ENCODE results near the gene MCUB. TPM values are rescaled to one million over a fixed set of nuclear protein-coding genes. Genes with fewer than 3 reads are reported as not detected.

The MCUB gene
- total RNA-seq, 1 donor from 2014 or later = 5.7 TPM

DNA sequence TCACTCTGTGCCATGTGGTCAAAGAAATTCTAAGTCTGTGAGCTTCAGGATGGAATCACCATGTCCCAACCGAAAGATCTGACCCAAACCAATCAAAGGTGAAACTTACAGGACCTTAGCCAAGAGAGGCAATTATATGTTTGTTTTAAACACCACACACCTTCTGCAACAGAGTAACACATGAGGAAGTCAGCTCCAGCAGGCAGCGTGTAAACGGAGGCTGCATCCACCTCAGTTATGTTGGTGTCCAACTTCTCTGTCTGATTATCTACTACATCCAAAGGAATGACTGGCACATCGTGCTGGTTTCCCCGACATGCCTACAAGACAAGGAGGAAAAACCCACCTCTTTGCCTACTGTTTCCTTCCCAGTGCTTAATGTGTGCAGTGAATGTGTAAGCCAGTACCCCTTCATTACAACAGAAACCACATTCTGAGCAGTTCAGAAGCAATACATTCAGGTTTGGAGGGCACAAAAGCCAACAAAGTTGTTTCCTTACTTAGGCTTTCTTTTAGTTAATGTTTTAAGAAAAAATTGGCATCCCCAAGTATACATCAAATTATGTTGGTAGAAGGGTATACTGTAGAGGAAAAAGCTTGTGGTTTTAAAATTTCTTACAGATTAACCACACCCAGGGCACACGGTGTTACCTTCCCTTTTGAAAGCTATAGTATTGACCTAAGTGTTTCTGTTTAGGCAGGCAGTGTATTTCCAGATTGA is 130.8 kb downstream of the MCUB start:
- Histone ChIP-seq H3K36me3 (ENCODE audit: control insufficient read depth in 3 of 3, insufficient read depth in 3 of 3, low read length in 3 of 3) (peaks cover 13 to 32% (median 25%) of the 10 kb centered on the region in 3 donors), H3K27ac (ENCODE audit: low read depth, low read length) (no peak overlapping the region), H3K9ac (ENCODE audit: low read depth in 1 of 3, low read length in 3 of 3) (no peak overlapping the region), H3K4me1 (ENCODE audit: control insufficient read depth in 3 of 3, insufficient read depth in 3 of 3, low read length in 3 of 3) (no peaks in the 10 kb centered on the region), H3K9me3 (ENCODE audit: control insufficient read depth in 3 of 3, low read length in 3 of 3) (no peaks in the 10 kb centered on the region), H3K27me3 (ENCODE audit: control insufficient read depth in 3 of 3, insufficient read depth in 3 of 3, low read length in 3 of 3) (no peaks in the 10 kb centered on the region), H3K4me3 (ENCODE audit: low read length in 3 of 3) (no peak overlapping the region)

DNA sequence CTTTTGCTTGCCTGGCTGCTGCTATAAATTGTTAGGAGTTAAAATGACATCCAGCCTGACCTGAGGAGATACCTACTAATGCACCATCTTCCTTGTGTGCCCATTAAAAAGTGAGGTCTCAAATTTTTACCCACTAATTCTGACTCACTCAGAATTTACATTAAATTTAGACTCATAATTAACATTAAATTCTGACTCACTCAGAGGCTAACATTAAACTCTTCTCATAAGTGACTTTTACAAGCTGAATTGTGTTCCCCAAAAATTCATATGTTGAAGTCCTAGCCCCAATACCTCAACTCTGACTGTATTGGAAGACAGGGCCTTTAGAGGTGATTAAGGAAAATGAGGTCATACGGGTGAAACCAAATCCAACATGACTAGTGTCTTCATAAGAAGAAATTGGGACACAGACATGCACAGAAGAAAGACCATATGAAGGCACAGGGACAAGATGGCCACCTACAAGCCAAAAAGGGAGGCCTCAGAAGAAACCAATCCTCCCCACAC is 131.4 kb downstream of the MCUB start:
- Histone ChIP-seq H3K36me3 (ENCODE audit: control insufficient read depth in 3 of 3, insufficient read depth in 3 of 3, low read length in 3 of 3) (peaks cover 13 to 33% (median 25%) of the 10 kb centered on the region in 3 donors), H3K27me3 (ENCODE audit: control insufficient read depth in 3 of 3, insufficient read depth in 3 of 3, low read length in 3 of 3) (no peaks in the 10 kb centered on the region), H3K4me3 (ENCODE audit: low read length in 3 of 3) (no peak overlapping the region), H3K27ac (ENCODE audit: low read depth, low read length) (no peak overlapping the region), H3K9me3 (ENCODE audit: control insufficient read depth in 3 of 3, low read length in 3 of 3) (no peaks in the 10 kb centered on the region), H3K9ac (ENCODE audit: low read depth in 1 of 3, low read length in 3 of 3) (no peak overlapping the region), H3K4me1 (ENCODE audit: control insufficient read depth in 3 of 3, insufficient read depth in 3 of 3, low read length in 3 of 3) (no peaks in the 10 kb centered on the region)

GRCh38 chr4:109698656-109699055 is 138.6 kb downstream of the MCUB start:
- Histone ChIP-seq H3K4me1 (ENCODE audit: control insufficient read depth in 3 of 3, insufficient read depth in 3 of 3, low read length in 3 of 3) (peaks cover 6 to 9% (median 8%) of the 10 kb centered on the region in 3 donors), H3K4me3 (ENCODE audit: low read length in 3 of 3) (no peak overlapping the region), H3K27me3 (ENCODE audit: control insufficient read depth in 3 of 3, insufficient read depth in 3 of 3, low read length in 3 of 3) (no peaks in the 10 kb centered on the region), H3K27ac (ENCODE audit: low read depth, low read length) (no peak overlapping the region), H3K9ac (ENCODE audit: low read depth in 1 of 3, low read length in 3 of 3) (no peak overlapping the region), H3K36me3 (ENCODE audit: control insufficient read depth in 3 of 3, insufficient read depth in 3 of 3, low read length in 3 of 3) (peaks cover 0 to 10% (median 4%) of the 10 kb centered on the region in 3 donors), H3K9me3 (ENCODE audit: control insufficient read depth in 3 of 3, low read length in 3 of 3) (no peaks in the 10 kb centered on the region)

DNA sequence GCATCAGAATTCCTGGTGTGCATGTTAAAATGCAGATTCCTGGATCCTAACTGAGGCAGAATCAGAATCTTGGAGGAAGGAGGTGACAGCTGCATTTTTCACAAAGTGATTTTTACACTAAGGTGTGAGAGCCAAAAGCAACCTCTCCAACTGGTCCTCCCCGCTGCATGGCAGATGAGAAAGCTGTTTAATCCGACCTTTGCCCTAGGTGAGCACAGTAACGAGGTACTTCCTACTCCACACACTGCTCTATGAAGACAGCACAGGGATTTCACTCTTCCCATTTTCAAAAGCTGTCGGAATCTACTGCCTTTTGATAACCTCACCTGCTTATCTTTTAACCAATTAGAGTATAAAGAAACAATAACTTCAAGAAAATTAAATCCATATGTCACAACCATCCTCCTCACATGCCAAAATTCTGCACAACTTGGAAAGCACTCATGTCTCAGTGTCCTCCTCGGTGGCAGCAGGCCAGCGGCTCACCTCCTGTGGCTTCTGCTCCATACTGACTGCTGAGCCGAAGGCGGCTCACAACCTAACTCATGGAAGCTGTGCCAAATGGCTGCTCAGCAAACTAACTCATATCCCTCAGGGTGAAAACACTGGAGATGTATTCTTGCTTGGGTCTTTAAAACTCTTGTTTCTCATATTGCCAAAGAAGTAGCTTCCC is 139.6 kb downstream of the MCUB start:
- Histone ChIP-seq H3K36me3 (ENCODE audit: control insufficient read depth in 3 of 3, insufficient read depth in 3 of 3, low read length in 3 of 3) (peaks cover 0 to 7% (median 0%) of the 10 kb centered on the region in 3 donors), H3K4me3 (ENCODE audit: low read length in 3 of 3) (no peak overlapping the region), H3K27me3 (ENCODE audit: control insufficient read depth in 3 of 3, insufficient read depth in 3 of 3, low read length in 3 of 3) (no peaks in the 10 kb centered on the region), H3K9me3 (ENCODE audit: control insufficient read depth in 3 of 3, low read length in 3 of 3) (no peaks in the 10 kb centered on the region), H3K4me1 (ENCODE audit: control insufficient read depth in 3 of 3, insufficient read depth in 3 of 3, low read length in 3 of 3) (peaks cover 8 to 11% (median 9%) of the 10 kb centered on the region in 3 donors), H3K9ac (ENCODE audit: low read depth in 1 of 3, low read length in 3 of 3) (no peak overlapping the region), H3K27ac (ENCODE audit: low read depth, low read length) (no peak overlapping the region)

GRCh38 chr4:109701566-109702410 is 141.7 kb downstream of the MCUB start:
- peak overlapping the region; percentile 72 for H3K27ac ChIP-seq (ENCODE audit: low read depth, low read length)
- peaks cover 8 to 11% (median 9%) of the 10 kb centered on the region in 3 donors for H3K4me1 ChIP-seq (ENCODE audit: control insufficient read depth in 3 of 3, insufficient read depth in 3 of 3, low read length in 3 of 3)
- H3K27me3 ChIP-seq (ENCODE audit: control insufficient read depth in 3 of 3, insufficient read depth in 3 of 3, low read length in 3 of 3) = no peaks in the 10 kb centered on the region
- peak overlapping the region; percentile 82 to 92 (median 92) for H3K4me3 ChIP-seq (ENCODE audit: low read length in 3 of 3)
- H3K9me3 ChIP-seq (ENCODE audit: control insufficient read depth in 3 of 3, low read length in 3 of 3) = no peaks in the 10 kb centered on the region
- peak overlapping the region in 2 of 3 donors; percentile 76 to 82 for H3K9ac ChIP-seq (ENCODE audit: low read depth in 1 of 3, low read length in 3 of 3)
- H3K36me3 ChIP-seq (ENCODE audit: control insufficient read depth in 3 of 3, insufficient read depth in 3 of 3, low read length in 3 of 3) = peaks cover 0 to 5% (median 0%) of the 10 kb centered on the region in 3 donors

DNA sequence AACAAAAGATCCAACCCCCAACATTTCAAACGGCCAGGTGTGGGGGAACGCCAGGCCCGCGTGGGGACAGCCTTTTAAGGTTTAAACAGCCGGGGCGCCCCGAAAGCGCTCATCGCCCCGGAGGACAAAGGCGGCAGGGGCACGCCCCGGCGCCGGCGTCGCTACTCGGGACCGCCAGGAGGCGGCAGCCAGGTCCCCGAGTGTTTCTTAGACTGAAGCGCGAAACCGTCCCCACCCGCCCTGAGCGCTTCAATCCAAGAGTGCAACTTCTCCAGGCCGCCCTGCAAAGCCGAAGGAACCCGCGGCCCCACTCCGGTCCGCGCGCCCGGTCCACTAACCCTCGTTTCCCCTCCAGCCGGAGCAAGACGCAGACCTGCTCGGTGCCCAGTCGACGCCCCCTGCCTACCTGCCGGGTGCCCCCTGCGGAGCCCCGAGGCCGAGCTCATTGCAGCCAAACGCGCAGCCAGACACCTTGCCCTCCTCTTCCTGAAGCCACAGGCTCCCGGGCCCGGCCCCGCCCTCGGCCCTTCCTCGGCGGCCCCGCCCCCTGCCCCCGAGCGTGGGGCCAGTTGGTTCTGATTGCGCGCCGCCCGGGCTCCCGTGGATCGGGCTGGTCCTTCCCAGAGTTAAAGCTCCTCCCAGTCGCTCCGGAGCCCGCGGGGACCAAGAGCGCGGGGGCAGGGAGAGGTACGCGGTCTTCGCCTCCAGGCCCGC is 143.1 kb downstream of the MCUB start, which contains the start of gene CASP6:
Gene CASP6 (minus strand): TSS at position 496 of the 714 bp plus-strand sequence. CDS start 50 bp downstream, at position 446.
- H3K4me1 ChIP-seq (ENCODE audit: control insufficient read depth in 3 of 3, insufficient read depth in 3 of 3, low read length in 3 of 3) = peaks cover 8 to 11% (median 9%) of the 10 kb centered on the region in 3 donors
- no peaks in the 10 kb centered on the region for H3K9me3 ChIP-seq (ENCODE audit: control insufficient read depth in 3 of 3, low read length in 3 of 3)
- H3K27me3 ChIP-seq (ENCODE audit: control insufficient read depth in 3 of 3, insufficient read depth in 3 of 3, low read length in 3 of 3) = no peaks in the 10 kb centered on the region
- peak within 1 kb of the TSS; percentile 72 for H3K27ac ChIP-seq (ENCODE audit: low read depth, low read length)
- peak within 1 kb of the TSS; percentile 82 to 92 (median 92) for H3K4me3 ChIP-seq (ENCODE audit: low read length in 3 of 3)
- peaks cover 0 to 1% (median 1%) of the 10 kb centered on the region in 3 donors for H3K36me3 ChIP-seq (ENCODE audit: control insufficient read depth in 3 of 3, insufficient read depth in 3 of 3, low read length in 3 of 3)
- peak within 1 kb of the TSS; percentile 76 to 86 (median 82) for H3K9ac ChIP-seq (ENCODE audit: low read depth in 1 of 3, low read length in 3 of 3)

DNA sequence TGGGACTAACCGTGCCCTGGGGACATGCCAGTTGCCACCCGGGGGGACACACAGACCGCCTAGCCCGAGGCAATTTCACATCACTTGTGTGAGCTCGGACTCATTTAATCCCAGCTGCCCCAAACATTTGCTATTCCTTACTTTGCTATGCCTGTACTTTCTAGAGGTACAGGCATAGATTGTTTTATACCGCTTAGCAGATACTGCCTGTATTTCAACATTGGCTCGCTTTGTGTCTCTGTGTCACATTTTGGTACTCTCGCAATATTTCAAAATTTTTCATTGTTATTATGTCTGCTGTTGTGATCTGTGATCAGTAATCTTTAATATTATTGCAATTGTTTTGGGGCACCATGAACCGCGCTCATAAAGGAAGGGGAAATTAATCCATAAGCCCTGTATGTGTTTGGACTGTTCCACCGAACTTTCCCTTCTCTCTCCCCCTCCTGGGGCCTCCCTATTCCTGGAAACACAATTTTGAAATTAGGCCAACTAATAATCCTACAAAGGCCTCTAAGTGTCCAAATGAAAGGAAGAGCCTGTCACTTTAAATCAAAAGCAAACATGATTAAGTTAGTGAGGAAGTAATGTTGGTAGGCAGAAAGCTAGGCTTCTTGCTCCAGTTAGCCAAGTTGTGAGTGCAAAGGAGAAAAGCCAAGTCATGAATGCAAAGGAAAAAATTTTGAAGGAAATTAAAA is 143.8 kb downstream of the MCUB start:
- Histone ChIP-seq H3K27ac (ENCODE audit: low read depth, low read length) (peak overlapping the region; percentile 72), H3K9ac (ENCODE audit: low read depth in 1 of 3, low read length in 3 of 3) (peak overlapping the region; percentile 76 to 82 (median 78)), H3K36me3 (ENCODE audit: control insufficient read depth in 3 of 3, insufficient read depth in 3 of 3, low read length in 3 of 3) (peaks cover 0 to 5% (median 3%) of the 10 kb centered on the region in 3 donors), H3K27me3 (ENCODE audit: control insufficient read depth in 3 of 3, insufficient read depth in 3 of 3, low read length in 3 of 3) (no peaks in the 10 kb centered on the region), H3K4me1 (ENCODE audit: control insufficient read depth in 3 of 3, insufficient read depth in 3 of 3, low read length in 3 of 3) (peaks cover 8 to 11% (median 9%) of the 10 kb centered on the region in 3 donors), H3K9me3 (ENCODE audit: control insufficient read depth in 3 of 3, low read length in 3 of 3) (no peaks in the 10 kb centered on the region), H3K4me3 (ENCODE audit: low read length in 3 of 3) (peak overlapping the region; percentile 82 to 92 (median 92))

DNA sequence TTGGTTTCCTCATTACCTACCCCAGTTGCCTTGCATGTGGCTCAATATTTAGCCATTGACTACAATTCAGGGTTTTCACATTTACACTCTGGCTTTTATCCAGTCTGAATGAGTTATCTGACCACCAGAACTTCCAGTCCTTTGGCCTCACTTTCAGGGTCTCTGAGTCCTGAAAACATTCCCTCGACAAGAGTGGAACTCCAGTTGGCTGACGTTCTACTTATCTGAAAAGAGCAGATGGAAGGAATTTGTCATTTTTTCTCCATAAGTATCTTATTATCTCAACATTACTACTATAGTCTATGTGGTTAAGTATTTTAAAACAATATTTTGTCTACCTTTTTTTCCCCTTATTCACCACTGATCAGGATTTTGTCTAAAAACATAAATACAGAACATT is 148.4 kb downstream of the MCUB start:
- Histone ChIP-seq H3K4me3 (ENCODE audit: low read length in 3 of 3) (no peak overlapping the region), H3K27me3 (ENCODE audit: control insufficient read depth in 3 of 3, insufficient read depth in 3 of 3, low read length in 3 of 3) (no peaks in the 10 kb centered on the region), H3K27ac (ENCODE audit: low read depth, low read length) (no peak overlapping the region), H3K9ac (ENCODE audit: low read depth in 1 of 3, low read length in 3 of 3) (no peak overlapping the region), H3K4me1 (ENCODE audit: control insufficient read depth in 3 of 3, insufficient read depth in 3 of 3, low read length in 3 of 3) (peaks cover 3 to 4% (median 4%) of the 10 kb centered on the region in 3 donors), H3K9me3 (ENCODE audit: control insufficient read depth in 3 of 3, low read length in 3 of 3) (no peaks in the 10 kb centered on the region), H3K36me3 (ENCODE audit: control insufficient read depth in 3 of 3, insufficient read depth in 3 of 3, low read length in 3 of 3) (peaks cover 3 to 12% (median 8%) of the 10 kb centered on the region in 3 donors)
